ENCODE results near the gene TEX264.

Gene TEX264

GRCh38 chr3:51698209-51698608, 27.2 kb downstream of the TEX264 start:
- DNase-seq (ENCODE audit: low read depth in 2 of 2) = no peak

- DNase-seq (ENCODE audit: low read depth in 2 of 2) = no peak
Measured at GRCh38 chr3:51700403-51700802, 29.4 kb downstream of the TEX264 start.

- no peak for DNase-seq (ENCODE audit: low read depth in 2 of 2)
Measured at GRCh38 chr3:51702156-51702555, 31.1 kb downstream of the TEX264 start.

GRCh38 chr3:51703068-51703760, 32.2 kb downstream of the TEX264 start:
- DNase-seq (ENCODE audit: low read depth in 2 of 2) = no peak

GRCh38 chr3:51703761-51704510, 32.9 kb downstream of the TEX264 start:
- DNase-seq (ENCODE audit: low read depth in 2 of 2) = no peak

- no peak for DNase-seq (ENCODE audit: low read depth in 2 of 2)
Measured at GRCh38 chr3:51704511-51704950, 33.5 kb downstream of the TEX264 start.

- DNase-seq (ENCODE audit: low read depth in 2 of 2) = no peak
Measured at GRCh38 chr3:51705276-51706020, 34.4 kb downstream of the TEX264 start.

- DNase-seq (ENCODE audit: low read depth in 2 of 2) = no peak
Measured at GRCh38 chr3:51706021-51706485, 35.0 kb downstream of the TEX264 start.

- no peak for DNase-seq (ENCODE audit: low read depth in 2 of 2)
Measured at GRCh38 chr3:51706788-51707731, 36.0 kb downstream of the TEX264 start, which contains the start of gene GRM2. Gene GRM2, plus strand, starts transcription at chr3:51707068. Its CDS starts 1,916 bp downstream, at chr3:51708984.

- no peak for DNase-seq (ENCODE audit: low read depth in 2 of 2)
Measured at GRCh38 chr3:51708216-51708845, 37.3 kb downstream of the TEX264 start.

GRCh38 chr3:51709004-51709420, 38.0 kb downstream of the TEX264 start:
- DNase-seq (ENCODE audit: low read depth in 2 of 2) = no peak

GRCh38 chr3:51709675-51710074, 38.6 kb downstream of the TEX264 start:
- no peak for DNase-seq (ENCODE audit: low read depth in 2 of 2)

GRCh38 chr3:51710631-51711351, 39.7 kb downstream of the TEX264 start:
- DNase-seq (ENCODE audit: low read depth in 2 of 2) = no peak

GRCh38 chr3:51711352-51712037, 40.4 kb downstream of the TEX264 start:
- DNase-seq (ENCODE audit: low read depth in 2 of 2) = no peak

GRCh38 chr3:51712038-51712420, 41.0 kb downstream of the TEX264 start:
- DNase-seq (ENCODE audit: low read depth in 2 of 2) = no peak

- no peak for DNase-seq (ENCODE audit: low read depth in 2 of 2)
Measured at GRCh38 chr3:51712511-51712931, 41.5 kb downstream of the TEX264 start.

GRCh38 chr3:51712963-51713362, 41.9 kb downstream of the TEX264 start:
- DNase-seq (ENCODE audit: low read depth in 2 of 2) = no peak

GRCh38 chr3:51715231-51715976, 44.4 kb downstream of the TEX264 start:
- no peak for DNase-seq (ENCODE audit: low read depth in 2 of 2)

- DNase-seq (ENCODE audit: low read depth in 2 of 2) = no peak
Measured at GRCh38 chr3:51715977-51716294, 44.9 kb downstream of the TEX264 start.

All from stimulated activated CD8-positive, alpha-beta memory T cell treated with anti-CD3 and anti-CD28 coated beads, Interleukin-2, amount 100 ng/mL, for 48 hours (primary cell).